Lung (tissue), 12 donors: Measurements from ENCODE around the gene CCDC134. TPM values are rescaled to one million over a fixed set of nuclear protein-coding genes. Genes with fewer than 3 reads are reported as not detected.

Experiments used
- ATAC-seq: fragments of 200-7000 bp; cut with Tn5 transposase; one replicate; pipeline ENCODE4 v1.9.1; 2020; ENCODE audit warnings: moderate number of reproducible peaks; ENCODE audit not compliant: insufficient read depth, low FRiP score
- DNase-seq, 3 donors: peaks; one replicate each; pipeline ENCODE4 v3.0.0-alpha.2; 2013 to 2017
- H3K27ac ChIP-seq, 2 donors: one replicate each; pipeline ENCODE4 v1.5.1; 2013; ENCODE audit warnings: mild to moderate bottlenecking in 2 of 2, moderate library complexity in 2 of 2, control low read depth in 1 of 2, inconsistent platforms in 1 of 2, low read depth in 1 of 2, low read length in 1 of 2
- H3K27me3 ChIP-seq, 3 donors: one replicate each; pipeline ENCODE4 v1.5.1; 2013; ENCODE audit warnings: low read length in 2 of 3; ENCODE audit not compliant: control insufficient read depth in 3 of 3, insufficient read depth in 3 of 3
- H3K36me3 ChIP-seq, 4 donors: one replicate each; pipeline ENCODE4 v1.5.1; 2013; ENCODE audit warnings: low read length in 4 of 4, mild to moderate bottlenecking in 1 of 4, moderate library complexity in 1 of 4; ENCODE audit not compliant: control insufficient read depth in 4 of 4, insufficient read depth in 4 of 4
- H3K4me1 ChIP-seq, 5 donors: one replicate each; pipeline ENCODE4 v1.5.1; 2013; ENCODE audit warnings: low read length in 5 of 5, mild to moderate bottlenecking in 2 of 5, moderate library complexity in 1 of 5; ENCODE audit not compliant: control insufficient read depth in 5 of 5, insufficient read depth in 5 of 5
- H3K4me3 ChIP-seq: one replicate; pipeline ENCODE4 v1.5.1; 2013; ENCODE audit warnings: mild to moderate bottlenecking, control low read depth, moderate library complexity
- H3K9ac ChIP-seq, 2 donors: one replicate each; pipeline ENCODE4 v1.5.1; 2013; ENCODE audit warnings: low read length in 2 of 2, control low read depth in 1 of 2; ENCODE audit not compliant: insufficient read depth in 1 of 2
- H3K9me3 ChIP-seq, 4 donors: one replicate each; pipeline ENCODE4 v1.5.1; 2013; ENCODE audit warnings: low read length in 3 of 4, mild to moderate bottlenecking in 1 of 4, moderate library complexity in 1 of 4; ENCODE audit not compliant: control insufficient read depth in 4 of 4, insufficient read depth in 3 of 4
- CTCF ChIP-seq: IDR thresholded peaks from 2 replicates; pipeline ENCODE4 v1.5.1; 2012; ENCODE audit warnings: mild to moderate bottlenecking; ENCODE audit errors: control extremely low read depth, extremely low read depth
- WGBS, 2 donors: extraction: QIAGEN DNeasy Blood & Tissue Kit; methylation state at CpG; one replicate each; pipeline ENCODE4 v1.1.7; 2013; 5-methylcytosine and 5-hydroxymethylcytosine counted together
- polyA plus RNA-seq, 2 donors: library from polyadenylated mRNA; stranded (reverse); fragments of 200-250 nt; gene quantifications; one replicate each; pipeline ENCODE4 v1.2.1, GENCODE V29; 2013
- total RNA-seq, 2 donors: library from RNA; depleted of rRNA in 1 of 2; stranded (reverse); fragments of >200 nt in 1 of 2; gene quantifications; one replicate each; pipeline ENCODE4 v1.2.1, GENCODE V29; 2014 to 2021
- donor health status: control.
- donor health status: control.
- donor health status: Bipolar disorder and iron deficiency.
- donor health status: healthy.
- donor health status: DM: yes; HTN: yes; CAD: no.

Gene CCDC134
- total and polyA plus RNA-seq, 4 donors, result 2.5 to 10.6 (median 7.0) TPM

GRCh38 chr22:41840216-41840615, 39.7 kb downstream of the CCDC134 start:
- no peak for ATAC-seq
- WGBS, 2 donors, result 88 to 93% methylated on average over 5 of the region's 5 CpGs
- no peak for TF ChIP-seq CTCF
- H3K9me3 ChIP-seq, result no peaks in the 10 kb centered on the region
- H3K4me1 ChIP-seq, result peaks cover 0 to 34% (median 4%) of the 10 kb centered on the region in 5 donors
- no peak overlapping the region for H3K4me3 ChIP-seq
- peak overlapping the region in 1 of 2 donors; percentile 54 for H3K27ac ChIP-seq
- no peak overlapping the region for H3K9ac ChIP-seq
- H3K36me3 ChIP-seq, result peaks cover 3 to 21% (median 7%) of the 10 kb centered on the region in 4 donors
- H3K27me3 ChIP-seq, result no peaks in the 10 kb centered on the region
- no peak for DNase-seq

- no peak overlapping the region for H3K9ac ChIP-seq
- peaks cover 0 to 43% (median 12%) of the 10 kb centered on the region in 5 donors for H3K4me1 ChIP-seq
- no peaks in the 10 kb centered on the region for H3K27me3 ChIP-seq
- no peak for TF ChIP-seq CTCF
- H3K36me3 ChIP-seq, result peaks cover 3 to 15% (median 6%) of the 10 kb centered on the region in 4 donors
- no peak overlapping the region for H3K4me3 ChIP-seq
- H3K27ac ChIP-seq, result peak overlapping the region in 1 of 2 donors; percentile 51
- no peak for ATAC-seq
- WGBS, 2 donors, result 58 to 73% methylated on average over 3 of the region's 3 CpGs
- no peak for DNase-seq
- H3K9me3 ChIP-seq, result no peaks in the 10 kb centered on the region
Observed at GRCh38 chr22:41841085-41841712, 40.7 kb downstream of the CCDC134 start.

GRCh38 chr22:41842996-41843970, 42.8 kb downstream of the CCDC134 start:
- ATAC-seq (no peak), DNase-seq (no peak)
- TF ChIP-seq CTCF, result no peak
- Histone ChIP-seq H3K36me3 (peaks cover 3 to 14% (median 4%) of the 10 kb centered on the region in 4 donors), H3K9me3 (no peaks in the 10 kb centered on the region), H3K27ac (peak overlapping the region in 1 of 2 donors; percentile 57), H3K4me3 (no peak overlapping the region), H3K4me1 (peaks cover 0 to 48% (median 18%) of the 10 kb centered on the region in 5 donors), H3K9ac (no peak overlapping the region), H3K27me3 (no peaks in the 10 kb centered on the region)
- WGBS, 2 donors, result 86 to 93% methylated on average over 8 of the region's 8 CpGs
